ENCODE data around the gene CDKL1. TPM values are rescaled to one million over a fixed set of nuclear protein-coding genes. Genes with fewer than 3 reads are reported as not detected.

The CDKL1 gene
- polyA plus RNA-seq, 1 of the 3 experiments (the other 2 are of a cell fraction), result 2.5 TPM

DNA sequence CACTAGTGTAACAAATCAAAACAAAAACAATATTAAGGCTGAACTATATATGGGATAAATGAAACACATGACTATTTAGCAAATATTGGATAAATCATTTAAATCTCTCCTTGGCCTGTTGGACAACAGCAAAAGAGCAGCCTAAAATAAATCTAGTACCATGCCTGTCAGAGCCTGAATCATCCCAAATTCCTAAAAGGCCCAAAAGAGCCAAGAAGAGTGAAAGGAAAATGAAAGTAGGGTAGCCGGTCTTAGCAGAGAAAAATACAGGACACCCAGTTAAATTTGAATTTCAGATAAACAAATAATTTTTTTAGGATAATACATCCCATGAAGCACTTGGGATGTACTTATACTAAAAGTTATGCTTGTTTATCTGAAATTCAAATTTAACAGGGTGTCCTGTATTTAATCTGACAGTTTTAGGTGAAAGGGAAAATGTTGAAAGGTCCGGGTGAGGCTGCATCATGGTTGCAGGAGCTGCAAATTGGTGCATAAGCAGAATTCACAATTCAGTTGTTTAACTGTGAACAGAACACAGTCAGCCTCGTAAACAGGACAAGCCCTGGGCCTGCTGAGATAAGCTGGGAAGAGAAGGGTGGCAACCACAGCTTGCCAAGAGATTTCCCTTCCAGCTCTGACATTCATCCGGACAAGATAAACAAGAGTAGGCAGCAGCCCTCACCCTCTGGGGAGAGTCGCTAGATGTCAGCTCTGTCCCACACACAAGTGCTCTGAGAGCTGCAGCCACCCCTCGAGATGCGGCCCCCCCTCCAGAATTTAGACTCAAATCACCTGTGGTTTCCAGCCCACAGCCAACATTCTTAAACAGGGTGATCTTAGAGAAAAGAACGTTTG lies 54.2 kb downstream of the CDKL1 start (continued):
- TF ChIP-seq, protein P1, sequence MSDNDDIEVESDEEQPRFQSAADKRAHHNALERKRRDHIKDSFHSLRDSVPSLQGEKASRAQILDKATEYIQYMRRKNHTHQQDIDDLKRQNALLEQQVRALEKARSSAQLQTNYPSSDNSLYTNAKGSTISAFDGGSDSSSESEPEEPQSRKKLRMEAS (IDR thresholded peaks at IDR 0.05; ENCODE audit: low read depth), result no peak
- TF ChIP-seq TEAD4 (IDR thresholded peaks at IDR 0.05; ENCODE audit: borderline replicate concordance, insufficient read depth) (no peak), SMC3 (IDR thresholded peaks at IDR 0.05; ENCODE audit: low read depth, low read length) (peak; percentile 76), RFX5 (IDR thresholded peaks at IDR 0.05; ENCODE audit: low read length) (no peak), TAF1 (IDR thresholded peaks at IDR 0.05; ENCODE audit: borderline replicate concordance, low read depth, low read length) (no peak), MXI1 (IDR thresholded peaks at IDR 0.05; ENCODE audit: low read depth, low read length) (peak; percentile 65; the same call in 1 of the 2 replicates), EZH2phosphoT487 (IDR thresholded peaks at IDR 0.05; ENCODE audit: borderline replicate concordance, low read depth) (no peak), NFIC (IDR thresholded peaks at IDR 0.05; ENCODE audit: borderline replicate concordance) (peak; percentile 16; the same call in 1 of the 2 replicates), RCOR1 (IDR thresholded peaks at IDR 0.05; ENCODE audit: low read length) (peak; percentile 73), NRF1 (IDR thresholded peaks at IDR 0.05; ENCODE audit: low read depth, low read length) (no peak), RAD21 (IDR thresholded peaks at IDR 0.05; ENCODE audit: low read length) (peak; percentile 91), JUND (IDR thresholded peaks at IDR 0.05) (no peak; the same call in 1 of the 2 replicates), EP300 (IDR thresholded peaks at IDR 0.05; ENCODE audit: borderline replicate concordance in 1 of 2, low read depth in 1 of 2, low read length in 1 of 2) (no peak)
- TF ChIP-seq, protein P2, sequence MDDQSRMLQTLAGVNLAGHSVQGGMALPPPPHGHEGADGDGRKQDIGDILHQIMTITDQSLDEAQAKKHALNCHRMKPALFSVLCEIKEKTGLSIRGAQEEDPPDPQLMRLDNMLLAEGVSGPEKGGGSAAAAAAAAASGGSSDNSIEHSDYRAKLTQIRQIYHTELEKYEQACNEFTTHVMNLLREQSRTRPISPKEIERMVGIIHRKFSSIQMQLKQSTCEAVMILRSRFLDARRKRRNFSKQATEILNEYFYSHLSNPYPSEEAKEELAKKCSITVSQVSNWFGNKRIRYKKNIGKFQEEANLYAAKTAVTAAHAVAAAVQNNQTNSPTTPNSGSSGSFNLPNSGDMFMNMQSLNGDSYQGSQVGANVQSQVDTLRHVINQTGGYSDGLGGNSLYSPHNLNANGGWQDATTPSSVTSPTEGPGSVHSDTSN (IDR thresholded peaks at IDR 0.05), result no peak; the same call in 1 of the 2 replicates
- TF ChIP-seq, protein P3, sequence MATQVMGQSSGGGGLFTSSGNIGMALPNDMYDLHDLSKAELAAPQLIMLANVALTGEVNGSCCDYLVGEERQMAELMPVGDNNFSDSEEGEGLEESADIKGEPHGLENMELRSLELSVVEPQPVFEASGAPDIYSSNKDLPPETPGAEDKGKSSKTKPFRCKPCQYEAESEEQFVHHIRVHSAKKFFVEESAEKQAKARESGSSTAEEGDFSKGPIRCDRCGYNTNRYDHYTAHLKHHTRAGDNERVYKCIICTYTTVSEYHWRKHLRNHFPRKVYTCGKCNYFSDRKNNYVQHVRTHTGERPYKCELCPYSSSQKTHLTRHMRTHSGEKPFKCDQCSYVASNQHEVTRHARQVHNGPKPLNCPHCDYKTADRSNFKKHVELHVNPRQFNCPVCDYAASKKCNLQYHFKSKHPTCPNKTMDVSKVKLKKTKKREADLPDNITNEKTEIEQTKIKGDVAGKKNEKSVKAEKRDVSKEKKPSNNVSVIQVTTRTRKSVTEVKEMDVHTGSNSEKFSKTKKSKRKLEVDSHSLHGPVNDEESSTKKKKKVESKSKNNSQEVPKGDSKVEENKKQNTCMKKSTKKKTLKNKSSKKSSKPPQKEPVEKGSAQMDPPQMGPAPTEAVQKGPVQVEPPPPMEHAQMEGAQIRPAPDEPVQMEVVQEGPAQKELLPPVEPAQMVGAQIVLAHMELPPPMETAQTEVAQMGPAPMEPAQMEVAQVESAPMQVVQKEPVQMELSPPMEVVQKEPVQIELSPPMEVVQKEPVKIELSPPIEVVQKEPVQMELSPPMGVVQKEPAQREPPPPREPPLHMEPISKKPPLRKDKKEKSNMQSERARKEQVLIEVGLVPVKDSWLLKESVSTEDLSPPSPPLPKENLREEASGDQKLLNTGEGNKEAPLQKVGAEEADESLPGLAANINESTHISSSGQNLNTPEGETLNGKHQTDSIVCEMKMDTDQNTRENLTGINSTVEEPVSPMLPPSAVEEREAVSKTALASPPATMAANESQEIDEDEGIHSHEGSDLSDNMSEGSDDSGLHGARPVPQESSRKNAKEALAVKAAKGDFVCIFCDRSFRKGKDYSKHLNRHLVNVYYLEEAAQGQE (IDR thresholded peaks at IDR 0.05; ENCODE audit: low read depth, low read length), result no peak
- TF ChIP-seq, protein P4, sequence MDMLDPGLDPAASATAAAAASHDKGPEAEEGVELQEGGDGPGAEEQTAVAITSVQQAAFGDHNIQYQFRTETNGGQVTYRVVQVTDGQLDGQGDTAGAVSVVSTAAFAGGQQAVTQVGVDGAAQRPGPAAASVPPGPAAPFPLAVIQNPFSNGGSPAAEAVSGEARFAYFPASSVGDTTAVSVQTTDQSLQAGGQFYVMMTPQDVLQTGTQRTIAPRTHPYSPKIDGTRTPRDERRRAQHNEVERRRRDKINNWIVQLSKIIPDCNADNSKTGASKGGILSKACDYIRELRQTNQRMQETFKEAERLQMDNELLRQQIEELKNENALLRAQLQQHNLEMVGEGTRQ (IDR thresholded peaks at IDR 0.05; ENCODE audit: borderline replicate concordance, low read depth, low read length), result no peak
- TF ChIP-seq, protein P5, sequence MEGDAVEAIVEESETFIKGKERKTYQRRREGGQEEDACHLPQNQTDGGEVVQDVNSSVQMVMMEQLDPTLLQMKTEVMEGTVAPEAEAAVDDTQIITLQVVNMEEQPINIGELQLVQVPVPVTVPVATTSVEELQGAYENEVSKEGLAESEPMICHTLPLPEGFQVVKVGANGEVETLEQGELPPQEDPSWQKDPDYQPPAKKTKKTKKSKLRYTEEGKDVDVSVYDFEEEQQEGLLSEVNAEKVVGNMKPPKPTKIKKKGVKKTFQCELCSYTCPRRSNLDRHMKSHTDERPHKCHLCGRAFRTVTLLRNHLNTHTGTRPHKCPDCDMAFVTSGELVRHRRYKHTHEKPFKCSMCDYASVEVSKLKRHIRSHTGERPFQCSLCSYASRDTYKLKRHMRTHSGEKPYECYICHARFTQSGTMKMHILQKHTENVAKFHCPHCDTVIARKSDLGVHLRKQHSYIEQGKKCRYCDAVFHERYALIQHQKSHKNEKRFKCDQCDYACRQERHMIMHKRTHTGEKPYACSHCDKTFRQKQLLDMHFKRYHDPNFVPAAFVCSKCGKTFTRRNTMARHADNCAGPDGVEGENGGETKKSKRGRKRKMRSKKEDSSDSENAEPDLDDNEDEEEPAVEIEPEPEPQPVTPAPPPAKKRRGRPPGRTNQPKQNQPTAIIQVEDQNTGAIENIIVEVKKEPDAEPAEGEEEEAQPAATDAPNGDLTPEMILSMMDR (IDR thresholded peaks at IDR 0.05), result peak; percentile 54
